Gastrocnemius medialis (tissue), 4 donors: ENCODE measurements around the gene SMIM45.

Experiments
- POLR2A ChIP-seq, 2 donors: fragments of 450-650 bp; IDR thresholded peaks; one replicate each; pipeline ENCODE4 v1.6.1; 2017; ENCODE audit warnings: antibody characterized with exemption in 2 of 2, mild to moderate bottlenecking in 2 of 2, moderate library complexity in 2 of 2
- TF ChIP-seq, protein P1 (sequence below), 5 experiments: fragments of 450-650 bp in 3 of 5; fragments of 200-600 bp in 2 of 5; sonication (generic) in 2 of 5; IDR thresholded peaks in 4 of 5; conservative IDR thresholded peaks in 1 of 5; 1 replicate in 4 of 5; 2 replicates in 1 of 5; pipeline ENCODE4 v1.5.1; 2016 to 2019; ENCODE audit warnings: antibody characterized with exemption in 5 of 5, mild to moderate bottlenecking in 3 of 5, moderate library complexity in 3 of 5

- TF ChIP-seq, protein P1, sequence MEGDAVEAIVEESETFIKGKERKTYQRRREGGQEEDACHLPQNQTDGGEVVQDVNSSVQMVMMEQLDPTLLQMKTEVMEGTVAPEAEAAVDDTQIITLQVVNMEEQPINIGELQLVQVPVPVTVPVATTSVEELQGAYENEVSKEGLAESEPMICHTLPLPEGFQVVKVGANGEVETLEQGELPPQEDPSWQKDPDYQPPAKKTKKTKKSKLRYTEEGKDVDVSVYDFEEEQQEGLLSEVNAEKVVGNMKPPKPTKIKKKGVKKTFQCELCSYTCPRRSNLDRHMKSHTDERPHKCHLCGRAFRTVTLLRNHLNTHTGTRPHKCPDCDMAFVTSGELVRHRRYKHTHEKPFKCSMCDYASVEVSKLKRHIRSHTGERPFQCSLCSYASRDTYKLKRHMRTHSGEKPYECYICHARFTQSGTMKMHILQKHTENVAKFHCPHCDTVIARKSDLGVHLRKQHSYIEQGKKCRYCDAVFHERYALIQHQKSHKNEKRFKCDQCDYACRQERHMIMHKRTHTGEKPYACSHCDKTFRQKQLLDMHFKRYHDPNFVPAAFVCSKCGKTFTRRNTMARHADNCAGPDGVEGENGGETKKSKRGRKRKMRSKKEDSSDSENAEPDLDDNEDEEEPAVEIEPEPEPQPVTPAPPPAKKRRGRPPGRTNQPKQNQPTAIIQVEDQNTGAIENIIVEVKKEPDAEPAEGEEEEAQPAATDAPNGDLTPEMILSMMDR (IDR thresholded peaks at IDR 0.05 in 4 of 5, conservative IDR thresholded peaks at IDR 0.05 in 1 of 5) = no peak
- no peak for TF ChIP-seq POLR2A (IDR thresholded peaks at IDR 0.05)
These were observed 33.8 kb upstream of the SMIM45 start for GRCh38 chr22:41917903-41918791.
